K562 (cell line): ENCODE results near the gene TPSAB1. TPM values are rescaled to one million over a fixed set of nuclear protein-coding genes. Genes with fewer than 3 reads are reported as not detected.

Experiments
- PHF20 ChIP-seq: fragments of 450-650 bp; IDR thresholded peaks from 2 replicates; pipeline ENCODE4 v1.6.1; 2018; ENCODE audit not compliant: partially characterized antibody
- POLR2B ChIP-seq: fragments of 450-650 bp; IDR thresholded peaks from 2 replicates; pipeline ENCODE4 v1.6.1; 2018; ENCODE audit warnings: low read depth; ENCODE audit not compliant: partially characterized antibody
- POLR3A ChIP-seq: IDR thresholded peaks from 2 replicates; pipeline ENCODE4 v1.6.1; 2011; ENCODE audit warnings: borderline replicate concordance, mild to moderate bottlenecking, moderate library complexity; ENCODE audit not compliant: insufficient read length, insufficient read depth; ENCODE audit errors: extremely low read depth
- RNF219 ChIP-seq: fragments of 250-450 bp; sonication (Bioruptor Pico); IDR thresholded peaks from 2 replicates; pipeline ENCODE4 v1.5.0; 2022; ENCODE audit warnings: mild to moderate bottlenecking
- TCF7L2 ChIP-seq: fragments of 150-350 bp; IDR thresholded peaks from 2 replicates; pipeline ENCODE4 v1.6.1; 2016; ENCODE audit warnings: low read depth, mild to moderate bottlenecking, low read length, moderate library complexity
- XRCC4 ChIP-seq: IDR thresholded peaks from one replicate; pipeline ENCODE4 v1.6.1; 2011; ENCODE audit not compliant: insufficient read depth, insufficient read length; ENCODE audit errors: extremely low read depth
- polyA plus RNA-seq, 8 experiments: library from polyadenylated mRNA; depleted of rRNA in 4 of 8; stranded (reverse) in 5 of 8; unstranded in 3 of 8; fragments of >200 nt; fragmentation: Nextera tagmentation in 2 of 8; fragmentation: Illumina TruSeq in 1 of 8; extraction: Ambion mirVana in 2 of 8; extraction: Trizol in 1 of 8; gene quantifications; 2 replicates each; pipeline versions ENCODE4 v1.2.1 to v1.2.3, GENCODE V29; 2011 to 2014; ENCODE audit warnings: inconsistent platforms in 1 of 8, missing spikeins in 1 of 8
- total RNA-seq, 7 experiments: library from RNA; depleted of rRNA in 6 of 7; stranded (reverse); fragments of >200 nt in 6 of 7; fragmentation: Illumina TruSeq in 2 of 7; extraction: Trizol in 2 of 7; gene quantifications; 2 replicates each; pipeline versions ENCODE4 v1.2.1 to v1.2.3, GENCODE V29; 2011 to 2021; ENCODE audit warnings: low replicate concordance in 1 of 7
- TF ChIP-seq, protein P1 (sequence below), 2 experiments: fragments of 450-650 bp; IDR thresholded peaks; 2 replicates each; pipeline ENCODE4 v1.6.1; 2016; ENCODE audit warnings: mild to moderate bottlenecking in 2 of 2, borderline replicate concordance in 1 of 2, low read depth in 1 of 2, moderate library complexity in 1 of 2

The TPSAB1 gene
- total and polyA plus RNA-seq, 9 of the 15 experiments (the other 6 are each of a cell fraction or from before 2014, with no cell fraction given), result not detected

- TF ChIP-seq, protein P1, sequence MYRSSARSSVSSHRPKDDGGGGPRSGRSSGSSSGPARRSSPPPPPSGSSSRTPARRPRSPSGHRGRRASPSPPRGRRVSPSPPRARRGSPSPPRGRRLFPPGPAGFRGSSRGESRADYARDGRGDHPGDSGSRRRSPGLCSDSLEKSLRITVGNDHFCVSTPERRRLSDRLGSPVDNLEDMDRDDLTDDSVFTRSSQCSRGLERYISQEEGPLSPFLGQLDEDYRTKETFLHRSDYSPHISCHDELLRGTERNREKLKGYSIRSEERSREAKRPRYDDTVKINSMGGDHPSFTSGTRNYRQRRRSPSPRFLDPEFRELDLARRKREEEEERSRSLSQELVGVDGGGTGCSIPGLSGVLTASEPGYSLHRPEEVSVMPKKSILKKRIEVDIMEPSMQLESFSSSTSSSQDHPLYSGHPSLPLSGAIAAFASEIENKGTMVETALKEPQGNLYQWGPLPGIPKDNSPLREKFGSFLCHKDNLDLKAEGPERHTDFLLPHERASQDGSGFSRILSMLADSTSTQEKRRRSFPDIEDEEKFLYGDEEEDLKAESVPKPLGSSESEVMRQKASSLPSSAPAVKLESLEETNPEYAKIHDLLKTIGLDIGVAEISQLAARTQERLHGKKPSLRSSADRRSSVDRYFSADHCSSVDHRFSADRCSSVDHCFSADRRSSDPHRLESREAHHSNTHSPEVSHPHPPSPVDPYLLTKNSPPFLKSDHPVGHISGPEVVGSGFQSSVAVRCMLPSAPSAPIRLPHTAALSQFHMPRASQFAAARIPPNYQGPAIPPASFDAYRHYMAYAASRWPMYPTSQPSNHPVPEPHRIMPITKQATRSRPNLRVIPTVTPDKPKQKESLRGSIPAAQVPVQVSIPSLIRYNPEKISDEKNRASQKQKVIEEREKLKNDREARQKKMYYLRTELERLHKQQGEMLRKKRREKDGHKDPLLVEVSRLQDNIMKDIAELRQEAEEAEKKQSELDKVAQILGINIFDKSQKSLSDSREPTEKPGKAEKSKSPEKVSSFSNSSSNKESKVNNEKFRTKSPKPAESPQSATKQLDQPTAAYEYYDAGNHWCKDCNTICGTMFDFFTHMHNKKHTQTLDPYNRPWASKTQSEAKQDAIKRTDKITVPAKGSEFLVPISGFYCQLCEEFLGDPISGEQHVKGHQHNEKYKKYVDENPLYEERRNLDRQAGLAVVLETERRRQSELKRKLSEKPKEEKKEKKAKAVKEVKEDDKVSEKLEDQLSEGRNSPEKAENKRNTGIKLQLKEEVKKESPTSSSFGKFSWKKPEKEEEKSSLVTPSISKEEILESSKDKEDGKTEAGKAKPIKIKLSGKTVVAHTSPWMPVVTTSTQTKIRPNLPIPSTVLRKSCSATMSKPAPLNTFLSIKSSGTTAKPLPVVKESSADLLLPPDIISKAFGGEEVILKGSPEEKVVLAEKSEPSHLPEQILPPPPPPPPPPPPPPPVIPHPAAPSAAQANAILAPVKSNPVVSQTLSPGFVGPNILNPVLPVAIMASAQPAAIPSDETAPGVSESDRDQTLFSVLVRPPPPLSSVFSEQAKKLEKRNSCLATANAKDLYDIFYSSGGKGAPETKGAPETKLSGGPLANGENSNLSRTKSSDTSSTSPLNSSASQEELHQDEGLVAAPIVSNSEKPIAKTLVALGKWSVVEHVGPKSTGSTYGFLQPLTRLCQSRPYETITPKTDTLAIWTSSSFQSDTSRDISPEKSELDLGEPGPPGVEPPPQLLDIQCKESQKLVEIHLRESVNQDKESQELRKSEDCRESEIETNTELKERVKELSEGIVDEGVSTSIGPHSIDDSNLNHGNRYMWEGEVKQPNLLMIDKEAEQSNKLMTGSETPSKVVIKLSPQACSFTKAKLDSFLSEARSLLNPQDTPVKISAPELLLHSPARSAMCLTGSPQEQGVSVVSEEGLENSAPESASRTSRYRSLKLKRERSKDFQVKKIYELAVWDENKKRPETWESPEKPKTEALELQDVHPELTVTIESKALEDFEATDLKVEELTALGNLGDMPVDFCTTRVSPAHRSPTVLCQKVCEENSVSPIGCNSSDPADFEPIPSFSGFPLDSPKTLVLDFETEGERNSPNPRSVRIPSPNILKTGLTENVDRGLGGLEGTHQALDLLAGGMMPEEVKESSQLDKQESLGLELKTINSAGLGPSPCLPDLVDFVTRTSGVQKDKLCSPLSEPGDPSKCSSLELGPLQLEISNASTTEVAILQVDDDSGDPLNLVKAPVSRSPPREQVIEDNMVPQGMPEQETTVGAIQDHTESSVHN (IDR thresholded peaks at IDR 0.05; ENCODE audit: borderline replicate concordance in 1 of 2, low read depth in 1 of 2), result no peak
- TF ChIP-seq XRCC4, result no peak
- TF ChIP-seq PHF20, result no peak
- TF ChIP-seq POLR3A, result no peak
- no peak for TF ChIP-seq POLR2B
- TF ChIP-seq TCF7L2, result no peak
- no peak for TF ChIP-seq RNF219
Observed at GRCh38 chr16:1271380-1271723, 30.8 kb downstream of the TPSAB1 start (continued).
